Measurements from ENCODE around the gene DENND5A.
"Not testable (repeated sequence)": the region's sequence is repeated elsewhere in the genome, so short reads cannot be mapped to it uniquely, and the experiment has no call there.

DENND5A gene

DNA sequence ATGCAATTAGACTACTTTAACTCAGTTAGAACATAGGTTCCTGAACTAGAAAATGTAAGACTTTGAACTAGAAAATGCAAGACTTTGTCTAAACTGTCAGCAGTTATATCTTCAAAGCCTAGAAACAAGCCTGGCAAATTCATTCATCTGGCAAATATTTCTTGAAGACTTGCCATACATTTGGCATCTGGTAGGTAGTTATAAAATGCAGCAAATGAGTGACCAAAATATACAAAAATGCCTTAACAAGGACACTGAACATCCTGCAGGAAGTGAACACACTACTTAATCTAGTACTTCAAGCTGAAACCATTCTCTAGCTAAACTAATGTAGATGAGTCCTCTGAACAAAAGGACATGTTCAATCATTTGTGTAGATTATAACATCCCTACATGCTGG, 89.0 kb downstream of the DENND5A start:
- DNase-seq (ENCODE audit: low spot score) = no peak

GRCh38 chr11:9172389-9172788, 92.8 kb downstream of the DENND5A start:
- no peak for DNase-seq (ENCODE audit: low spot score)

DNA sequence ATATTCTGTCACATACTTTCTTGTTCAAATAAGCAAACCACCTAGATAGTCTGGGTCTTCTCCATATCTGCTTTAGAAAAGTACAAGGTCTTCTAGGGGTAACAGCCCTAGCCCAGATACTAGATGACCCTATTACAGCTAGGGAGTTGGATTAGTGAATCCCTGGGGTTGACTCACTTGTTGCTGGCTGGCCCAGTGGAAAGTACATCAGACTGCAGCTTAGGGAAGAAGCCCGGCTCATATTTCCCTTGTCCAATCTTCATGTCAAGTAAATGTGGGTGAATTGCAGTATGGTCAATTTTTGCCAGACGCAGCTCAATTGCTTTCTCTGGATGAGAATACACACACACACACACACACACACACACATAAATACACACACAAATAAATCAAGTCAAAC, 94.7 kb downstream of the DENND5A start:
- DNase-seq (ENCODE audit: low spot score) = no peak

DNA sequence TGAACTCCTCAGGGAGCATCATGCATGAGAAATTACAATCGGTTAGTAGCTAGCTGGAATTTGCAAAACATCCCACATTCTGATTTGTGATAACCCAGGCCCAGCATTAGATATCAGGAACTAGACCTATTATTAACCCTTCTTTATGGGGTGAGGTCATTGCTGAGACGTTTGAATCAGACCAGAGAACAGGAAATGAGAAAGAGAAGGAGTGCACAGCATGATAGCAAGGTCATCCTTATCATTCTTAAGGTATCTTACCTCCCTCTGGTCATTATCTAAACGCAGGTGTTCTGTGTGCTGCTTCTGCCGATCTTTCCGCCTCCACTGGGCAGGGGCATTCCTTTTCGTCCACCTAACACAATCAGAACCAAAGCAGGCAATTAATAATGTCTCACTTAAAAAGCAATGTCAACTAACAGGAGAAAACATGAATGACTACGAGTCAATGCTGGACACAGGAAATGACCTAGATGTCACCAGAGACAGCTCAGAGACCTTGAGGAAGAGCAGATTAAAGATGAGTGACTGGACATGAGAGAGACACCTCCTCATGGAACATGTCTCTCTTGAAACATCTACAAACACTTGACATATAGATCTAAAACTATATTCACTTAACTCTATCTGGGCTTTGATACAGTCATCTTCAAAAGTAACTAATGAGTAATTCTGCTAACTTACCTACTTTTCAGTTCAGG, 95.4 kb downstream of the DENND5A start:
- DNase-seq (ENCODE audit: low spot score) = no peak

- not testable (repeated sequence) for DNase-seq (ENCODE audit: low spot score)
Measured at GRCh38 chr11:9161991-9162390, 103.2 kb downstream of the DENND5A start.

DNA sequence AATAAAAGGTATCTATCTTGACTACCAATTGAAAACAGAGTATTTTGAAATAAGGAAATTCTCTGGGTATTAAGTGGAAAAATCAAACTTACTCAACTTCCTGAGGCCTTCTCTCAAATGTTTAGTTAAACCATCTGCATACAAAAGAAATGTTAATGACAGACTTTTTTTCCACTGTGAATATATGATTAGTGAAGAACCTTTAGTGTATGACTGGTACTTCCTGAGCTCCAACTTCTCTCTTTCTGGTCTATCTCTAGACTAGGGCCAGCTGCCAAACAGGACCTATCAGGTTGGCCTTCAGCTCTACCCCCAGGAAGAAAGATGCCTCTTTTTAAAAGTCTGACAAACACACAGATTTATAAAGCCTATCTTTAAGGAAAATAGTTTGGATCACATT, 105.0 kb downstream of the DENND5A start:
- no peak for DNase-seq (ENCODE audit: low spot score)

GRCh38 chr11:9158898-9159391, 106.2 kb downstream of the DENND5A start:
- DNase-seq (ENCODE audit: low spot score) = no peak

GRCh38 chr11:9155930-9156329, 109.2 kb downstream of the DENND5A start:
- no peak for DNase-seq (ENCODE audit: low spot score)

DNA sequence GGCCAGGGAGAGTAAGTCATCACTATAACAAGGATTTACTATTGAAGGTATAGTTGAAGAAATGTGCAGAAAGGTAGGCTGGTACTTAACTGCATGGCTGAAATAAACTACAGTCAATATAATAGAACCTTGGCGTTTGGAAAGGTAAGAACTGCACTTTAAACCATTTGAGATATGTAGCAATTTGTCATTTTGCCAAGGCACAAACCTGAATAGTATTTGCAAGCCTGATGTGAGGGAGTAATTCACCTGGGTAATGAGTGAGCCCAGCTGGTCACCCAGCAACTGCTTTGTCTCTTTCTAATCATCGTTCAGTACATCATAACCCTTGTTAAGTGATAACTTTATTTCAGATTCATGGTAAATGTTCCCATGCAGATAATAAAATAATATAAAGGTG, 111.5 kb downstream of the DENND5A start:
- DNase-seq (ENCODE audit: low spot score) = no peak

DNA sequence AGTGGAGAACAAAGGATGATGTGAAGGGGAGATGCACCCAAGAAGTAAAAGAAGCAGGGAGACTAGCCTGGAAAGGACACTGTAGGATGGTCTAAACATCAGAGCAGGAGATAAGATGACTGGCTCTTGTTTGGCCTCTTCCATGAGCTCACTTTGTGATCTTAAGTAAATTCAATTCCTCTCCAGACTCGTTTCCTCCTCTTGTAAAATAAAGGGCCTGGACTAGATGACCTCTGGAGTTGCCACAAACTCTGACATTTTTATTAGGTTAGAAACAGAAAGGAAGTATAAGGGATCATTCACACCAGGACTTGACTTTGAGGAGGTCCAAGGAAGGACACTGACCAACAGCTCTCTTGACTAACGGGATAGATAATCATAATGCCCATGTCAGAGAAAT, 113.5 kb downstream of the DENND5A start:
- no peak for DNase-seq (ENCODE audit: low spot score)

GRCh38 chr11:9150926-9151325, 114.2 kb downstream of the DENND5A start:
- no peak for DNase-seq (ENCODE audit: low spot score)

GRCh38 chr11:9150501-9150900, 114.6 kb downstream of the DENND5A start:
- no peak for DNase-seq (ENCODE audit: low spot score)

GRCh38 chr11:9148727-9149126, 116.4 kb downstream of the DENND5A start:
- DNase-seq (ENCODE audit: low spot score) = no peak

DNA sequence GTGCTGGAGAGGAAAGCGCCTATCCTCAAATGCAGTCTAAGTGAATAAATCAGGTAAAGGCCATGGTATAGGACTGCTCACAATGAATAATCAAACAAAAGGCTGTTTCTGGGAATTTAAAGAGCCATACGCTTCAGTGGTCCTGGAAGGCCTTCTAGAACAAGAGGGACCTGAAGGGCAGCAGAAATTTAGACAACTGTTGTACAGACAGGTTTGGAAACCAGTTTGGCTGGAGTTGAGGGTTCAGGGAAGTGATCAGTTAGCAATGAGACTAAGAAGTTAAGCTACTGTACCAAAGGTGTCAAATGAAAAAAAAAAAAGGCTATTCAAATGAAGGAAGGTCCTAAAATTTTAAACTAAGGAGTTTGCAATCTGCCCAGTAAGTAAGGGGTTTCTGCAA, 117.1 kb downstream of the DENND5A start:
- DNase-seq (ENCODE audit: low spot score) = no peak

- no peak for DNase-seq (ENCODE audit: low spot score)
Measured at GRCh38 chr11:9146477-9146876, 118.7 kb downstream of the DENND5A start.

DNA sequence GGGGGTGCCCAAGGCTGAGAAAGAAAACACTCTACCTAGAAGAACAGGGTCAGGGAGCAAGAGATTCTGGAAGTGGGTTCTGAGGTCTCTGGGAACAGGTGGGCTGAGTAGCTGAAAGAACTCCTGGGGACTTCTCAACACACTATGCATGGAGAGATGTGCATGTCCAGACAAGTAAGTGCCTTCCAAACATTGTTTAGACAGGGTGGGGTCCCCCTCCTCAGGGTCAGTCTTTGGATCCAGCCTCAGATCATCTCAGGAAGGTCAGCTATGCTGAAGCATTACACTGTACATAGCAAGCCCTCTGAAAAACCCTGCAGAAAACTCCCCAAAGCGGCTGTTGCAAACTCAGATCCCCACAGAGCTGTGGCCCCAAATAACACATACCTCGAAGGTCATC, 119.9 kb downstream of the DENND5A start:
- no peak for DNase-seq (ENCODE audit: low spot score)

- DNase-seq (ENCODE audit: low spot score) = no peak
Measured at GRCh38 chr11:9144828-9145227, 120.3 kb downstream of the DENND5A start.

GRCh38 chr11:9143721-9144120, 121.4 kb downstream of the DENND5A start:
- no peak for DNase-seq (ENCODE audit: low spot score)

- peak; percentile 87 for DNase-seq (ENCODE audit: low spot score)
Measured at GRCh38 chr11:9142732-9143131, 122.4 kb downstream of the DENND5A start.

DNA sequence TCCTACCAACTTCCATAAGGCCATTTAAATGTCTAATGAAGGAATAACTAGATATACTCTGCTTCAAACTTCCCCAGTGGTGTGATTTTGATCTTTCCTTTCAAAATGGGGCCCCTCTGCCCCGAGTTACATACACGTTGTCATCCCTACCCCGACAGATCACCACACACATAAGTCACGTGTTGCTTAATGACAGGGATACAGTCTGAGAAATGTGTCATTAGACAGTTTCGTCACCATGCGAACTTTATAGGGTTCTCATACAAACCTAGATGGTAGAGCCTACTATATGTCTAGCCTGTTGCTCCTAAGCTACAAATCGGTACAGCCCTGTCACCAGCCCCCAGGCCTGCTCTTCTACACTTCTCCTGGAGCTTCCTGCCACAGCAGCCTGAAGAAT, 124.0 kb downstream of the DENND5A start:
- DNase-seq (ENCODE audit: low spot score) = no peak

- peak; percentile 62 for DNase-seq (ENCODE audit: low spot score)
Measured at GRCh38 chr11:9139628-9140357, 125.4 kb downstream of the DENND5A start.

GRCh38 chr11:9138612-9139579, 126.3 kb downstream of the DENND5A start:
- no peak for DNase-seq (ENCODE audit: low spot score)

DNA sequence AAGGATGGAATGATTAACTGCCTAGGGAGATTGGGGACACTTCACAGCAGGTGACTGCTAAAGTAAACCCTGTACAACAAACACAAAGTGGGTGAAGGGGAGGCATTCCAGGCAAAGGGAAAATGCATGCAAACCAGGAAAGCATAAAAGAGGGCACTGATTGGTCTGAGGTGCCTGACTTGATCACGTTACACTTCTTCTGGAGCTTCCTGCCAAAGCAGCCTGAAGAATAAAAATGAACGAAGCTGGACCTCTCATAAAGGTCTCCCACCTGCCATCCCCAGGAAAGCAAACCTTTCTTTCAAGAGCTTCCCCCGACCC, 127.1 kb downstream of the DENND5A start:
- DNase-seq (ENCODE audit: low spot score) = no peak

Data from putamen (tissue), 1 donor.